ENCODE measurements around the gene CLIC5.

The CLIC5 gene

GRCh38 chr6:45922728-45923351, 92.8 kb downstream of the CLIC5 start:
- peak; percentile 58 for DNase-seq

- DNase-seq, result no peak
These were observed 93.9 kb downstream of the CLIC5 start for GRCh38 chr6:45921691-45922281.

- no peak for DNase-seq
These were observed 94.7 kb downstream of the CLIC5 start for GRCh38 chr6:45920819-45921511.

- DNase-seq, result no peak
These were observed 98.2 kb downstream of the CLIC5 start for GRCh38 chr6:45917439-45917838.

GRCh38 chr6:45916692-45917091, 99.0 kb downstream of the CLIC5 start:
- no peak for DNase-seq

GRCh38 chr6:45915780-45916468, 99.7 kb downstream of the CLIC5 start:
- no peak for DNase-seq

- DNase-seq, result no peak
These were observed 104.0 kb downstream of the CLIC5 start for GRCh38 chr6:45911691-45912090.

- no peak for DNase-seq
These were observed 111.7 kb downstream of the CLIC5 start for GRCh38 chr6:45903959-45904358.

- DNase-seq, result no peak
These were observed 112.7 kb downstream of the CLIC5 start for GRCh38 chr6:45902984-45903383.

- no peak for DNase-seq
These were observed 113.7 kb downstream of the CLIC5 start for GRCh38 chr6:45901767-45902650.

- DNase-seq, result no peak
These were observed 114.6 kb downstream of the CLIC5 start for GRCh38 chr6:45900808-45901752.

GRCh38 chr6:45899683-45899946, 116.0 kb downstream of the CLIC5 start:
- no peak for DNase-seq

- DNase-seq, result no peak
These were observed 116.5 kb downstream of the CLIC5 start for GRCh38 chr6:45898941-45899682.

GRCh38 chr6:45896783-45897441, 118.7 kb downstream of the CLIC5 start:
- DNase-seq, result no peak

GRCh38 chr6:45895569-45895968, 120.1 kb downstream of the CLIC5 start:
- DNase-seq, result no peak

- no peak for DNase-seq
These were observed 122.9 kb downstream of the CLIC5 start for GRCh38 chr6:45892696-45893245.

GRCh38 chr6:45892196-45892595, 123.5 kb downstream of the CLIC5 start:
- DNase-seq, result no peak

- DNase-seq, result no peak
These were observed 128.9 kb downstream of the CLIC5 start for GRCh38 chr6:45886776-45887175.

GRCh38 chr6:45884336-45884735, 131.3 kb downstream of the CLIC5 start:
- no peak for DNase-seq

GRCh38 chr6:45882671-45883070, 133.0 kb downstream of the CLIC5 start:
- DNase-seq, result no peak

Data from activated T-cell treated with anti-CD3 and anti-CD28 coated beads, Interleukin-2, amount 50 U/mL, for 1 hour (primary cell).